ENCODE results near the gene CCPG1.

The CCPG1 gene

DNA sequence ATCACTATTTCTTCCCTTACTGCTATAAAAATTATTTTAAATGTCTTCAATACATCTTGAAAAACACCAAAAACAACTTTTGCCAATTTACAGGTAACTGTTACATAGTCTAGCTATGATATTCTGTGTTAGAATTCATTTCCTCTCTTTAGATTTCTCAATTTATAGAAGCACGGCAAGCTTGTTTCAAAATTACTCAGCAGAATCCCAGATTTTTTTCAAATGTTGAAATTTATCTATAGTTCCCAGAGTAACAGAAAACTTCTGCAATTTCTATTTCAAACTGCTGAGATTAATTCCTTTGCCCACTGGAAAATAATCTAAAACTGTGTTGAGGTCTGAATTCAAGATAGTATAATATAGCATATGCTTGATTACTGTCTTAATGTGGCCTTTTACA is 41.2 kb downstream of the CCPG1 start:
- TF ChIP-seq, protein P1, sequence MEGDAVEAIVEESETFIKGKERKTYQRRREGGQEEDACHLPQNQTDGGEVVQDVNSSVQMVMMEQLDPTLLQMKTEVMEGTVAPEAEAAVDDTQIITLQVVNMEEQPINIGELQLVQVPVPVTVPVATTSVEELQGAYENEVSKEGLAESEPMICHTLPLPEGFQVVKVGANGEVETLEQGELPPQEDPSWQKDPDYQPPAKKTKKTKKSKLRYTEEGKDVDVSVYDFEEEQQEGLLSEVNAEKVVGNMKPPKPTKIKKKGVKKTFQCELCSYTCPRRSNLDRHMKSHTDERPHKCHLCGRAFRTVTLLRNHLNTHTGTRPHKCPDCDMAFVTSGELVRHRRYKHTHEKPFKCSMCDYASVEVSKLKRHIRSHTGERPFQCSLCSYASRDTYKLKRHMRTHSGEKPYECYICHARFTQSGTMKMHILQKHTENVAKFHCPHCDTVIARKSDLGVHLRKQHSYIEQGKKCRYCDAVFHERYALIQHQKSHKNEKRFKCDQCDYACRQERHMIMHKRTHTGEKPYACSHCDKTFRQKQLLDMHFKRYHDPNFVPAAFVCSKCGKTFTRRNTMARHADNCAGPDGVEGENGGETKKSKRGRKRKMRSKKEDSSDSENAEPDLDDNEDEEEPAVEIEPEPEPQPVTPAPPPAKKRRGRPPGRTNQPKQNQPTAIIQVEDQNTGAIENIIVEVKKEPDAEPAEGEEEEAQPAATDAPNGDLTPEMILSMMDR (IDR thresholded peaks at IDR 0.05), result no peak
- no peak for TF ChIP-seq ZFX (IDR thresholded peaks at IDR 0.05; ENCODE audit: borderline replicate concordance)
- no peak overlapping the region for H3K27ac ChIP-seq

DNA sequence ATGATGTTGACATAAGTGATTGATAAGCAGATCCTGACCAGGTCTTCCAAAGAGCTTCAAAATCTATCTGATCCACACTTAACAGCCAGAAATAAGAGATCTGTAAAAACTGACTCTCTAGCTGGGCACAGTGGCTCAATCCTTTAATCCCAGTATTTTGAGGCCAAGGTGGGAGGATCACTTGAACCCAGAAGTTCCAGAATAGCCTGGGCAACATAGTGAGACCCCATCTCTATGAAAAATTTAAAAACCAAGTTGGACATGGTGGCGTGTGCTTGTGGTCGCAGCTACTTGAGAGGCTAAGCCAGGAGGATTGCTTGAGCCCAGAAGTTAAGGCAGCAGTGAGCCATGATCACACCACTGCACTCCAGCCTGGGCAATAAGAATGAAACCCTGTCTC is 45.5 kb downstream of the CCPG1 start:
- TF ChIP-seq, protein P1 (IDR thresholded peaks at IDR 0.05), result no peak
- no peak for TF ChIP-seq ZFX (IDR thresholded peaks at IDR 0.05; ENCODE audit: borderline replicate concordance)
- no peak overlapping the region for H3K27ac ChIP-seq

DNA sequence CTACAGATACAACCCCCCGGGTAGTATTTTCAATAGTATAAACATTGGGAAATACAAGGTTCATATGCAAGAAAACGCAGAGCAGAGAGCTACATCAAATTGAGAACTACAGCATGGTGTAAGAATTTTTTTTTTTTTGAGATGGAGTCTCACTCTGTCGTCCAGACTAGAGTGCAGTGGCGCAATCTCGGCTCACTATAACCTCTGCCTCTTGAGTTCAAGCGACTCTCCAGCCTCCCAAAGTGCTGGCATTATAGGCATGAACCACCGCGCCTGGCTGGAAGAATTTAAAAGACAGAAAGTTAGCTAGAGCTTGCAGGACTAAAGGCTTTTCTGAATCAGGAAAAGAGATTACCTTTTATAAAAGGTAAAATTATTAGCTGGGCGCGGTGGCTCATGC is 47.1 kb downstream of the CCPG1 start:
- H3K27ac ChIP-seq, result no peak overlapping the region
- TF ChIP-seq ZFX (IDR thresholded peaks at IDR 0.05; ENCODE audit: borderline replicate concordance), result no peak
- TF ChIP-seq, protein P1 (IDR thresholded peaks at IDR 0.05), result no peak

DNA sequence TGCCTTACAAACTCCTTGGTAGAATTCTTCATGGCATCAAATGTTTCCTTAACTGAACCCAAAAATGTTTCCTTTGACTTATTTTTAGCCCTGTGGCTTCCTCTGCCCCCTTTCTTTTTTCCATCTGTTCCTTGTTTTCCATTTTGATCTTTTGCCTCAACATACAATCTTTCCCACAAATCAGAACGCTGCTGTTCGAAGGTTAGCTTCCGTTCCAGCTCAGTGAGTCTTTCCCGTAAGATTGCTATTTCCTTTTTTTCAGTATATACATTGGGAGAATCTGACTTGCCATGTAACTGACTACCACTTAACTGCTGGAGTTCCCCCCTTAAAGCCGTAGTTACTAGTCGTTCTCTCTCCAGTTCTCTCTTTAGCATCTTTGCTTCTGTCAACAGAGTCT is 47.9 kb downstream of the CCPG1 start:
- no peak overlapping the region for H3K27ac ChIP-seq

DNA sequence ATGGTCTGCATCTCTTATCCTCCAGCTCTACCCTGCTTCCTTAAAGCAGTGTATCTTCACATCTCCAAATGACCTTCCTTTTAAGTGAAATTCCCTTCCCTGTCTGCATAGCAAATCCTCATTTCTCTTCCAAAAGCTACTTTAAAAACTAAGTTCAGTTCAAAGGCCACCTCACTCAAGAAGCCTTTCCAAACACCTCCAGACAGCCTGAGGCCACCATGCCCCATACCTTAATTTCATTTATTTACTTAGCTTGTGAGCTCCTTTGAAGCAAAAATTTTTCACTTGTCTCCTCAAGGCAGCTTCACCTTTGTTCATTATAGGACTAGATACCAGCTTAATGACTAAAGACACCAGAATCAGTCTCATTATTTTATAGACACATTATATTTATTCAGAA is 49.7 kb downstream of the CCPG1 start:
- no peak overlapping the region for H3K27ac ChIP-seq
- TF ChIP-seq, protein P1 (IDR thresholded peaks at IDR 0.05), result no peak
- no peak for TF ChIP-seq ZFX (IDR thresholded peaks at IDR 0.05; ENCODE audit: borderline replicate concordance)

More for the DNA sequence above, 47.9 kb downstream of the CCPG1 start:
- TF ChIP-seq ZFX (IDR thresholded peaks at IDR 0.05; ENCODE audit: borderline replicate concordance), result no peak
- TF ChIP-seq, protein P1 (IDR thresholded peaks at IDR 0.05), result no peak

DNA sequence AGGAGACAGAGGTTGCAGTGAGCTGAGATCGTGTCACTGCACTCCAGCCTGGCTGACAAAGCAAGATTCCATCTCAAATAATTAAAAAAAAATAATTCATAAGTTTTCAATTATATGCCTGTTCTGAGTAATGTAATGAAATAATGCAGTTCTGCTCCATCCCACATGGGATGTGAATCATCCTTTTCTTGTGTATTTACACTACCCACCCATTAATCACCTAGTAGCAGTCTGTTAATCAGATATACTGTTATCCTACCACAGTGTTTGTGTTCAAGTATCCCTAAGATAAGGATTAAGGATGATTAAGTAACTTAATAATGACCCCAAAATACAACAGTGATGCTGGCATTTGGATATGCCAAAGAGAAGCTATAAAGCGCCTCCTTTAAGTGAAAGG is 50.4 kb downstream of the CCPG1 start:
- TF ChIP-seq, protein P1 (IDR thresholded peaks at IDR 0.05), result no peak
- TF ChIP-seq ZFX (IDR thresholded peaks at IDR 0.05; ENCODE audit: borderline replicate concordance), result no peak
- no peak overlapping the region for H3K27ac ChIP-seq

DNA sequence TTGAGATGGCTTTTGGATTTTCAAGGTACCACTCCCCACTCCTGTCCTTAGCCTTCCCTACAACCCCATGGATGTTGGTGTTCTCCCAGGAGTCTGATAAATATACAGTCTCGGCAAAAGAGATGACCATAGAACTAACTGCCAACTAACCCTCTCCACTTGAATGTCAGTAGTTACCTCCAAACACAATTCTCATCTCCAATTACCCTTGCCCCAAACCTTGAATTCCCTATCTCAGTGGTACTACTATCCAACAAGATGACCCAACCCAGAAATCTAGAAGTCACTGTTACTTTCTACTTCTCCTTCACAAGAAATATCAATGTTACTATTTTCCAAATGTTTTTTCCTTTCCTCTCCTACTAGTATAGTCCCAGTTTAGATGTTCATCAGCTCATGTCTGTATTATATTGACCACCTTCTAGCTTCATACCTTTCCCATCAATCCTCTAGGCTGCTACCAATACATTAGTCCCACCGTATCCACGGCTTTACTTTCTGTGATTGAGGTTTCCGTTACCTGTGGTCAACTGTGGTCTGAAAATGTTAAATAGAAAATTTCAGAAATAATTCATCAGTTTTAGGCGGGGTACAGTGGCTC is 51.1 kb downstream of the CCPG1 start:
- H3K27ac ChIP-seq, result no peak overlapping the region
- TF ChIP-seq, protein P1 (IDR thresholded peaks at IDR 0.05), result no peak
- TF ChIP-seq ZFX (IDR thresholded peaks at IDR 0.05; ENCODE audit: borderline replicate concordance), result no peak
